ENCODE measurements around the gene MTMR1. TPM values are rescaled to one million over a fixed set of nuclear protein-coding genes. Genes with fewer than 3 reads are reported as not detected.

Gene MTMR1
- total RNA-seq, 2 donors from 2014 or later, result 16.5 to 18.5 TPM

DNA sequence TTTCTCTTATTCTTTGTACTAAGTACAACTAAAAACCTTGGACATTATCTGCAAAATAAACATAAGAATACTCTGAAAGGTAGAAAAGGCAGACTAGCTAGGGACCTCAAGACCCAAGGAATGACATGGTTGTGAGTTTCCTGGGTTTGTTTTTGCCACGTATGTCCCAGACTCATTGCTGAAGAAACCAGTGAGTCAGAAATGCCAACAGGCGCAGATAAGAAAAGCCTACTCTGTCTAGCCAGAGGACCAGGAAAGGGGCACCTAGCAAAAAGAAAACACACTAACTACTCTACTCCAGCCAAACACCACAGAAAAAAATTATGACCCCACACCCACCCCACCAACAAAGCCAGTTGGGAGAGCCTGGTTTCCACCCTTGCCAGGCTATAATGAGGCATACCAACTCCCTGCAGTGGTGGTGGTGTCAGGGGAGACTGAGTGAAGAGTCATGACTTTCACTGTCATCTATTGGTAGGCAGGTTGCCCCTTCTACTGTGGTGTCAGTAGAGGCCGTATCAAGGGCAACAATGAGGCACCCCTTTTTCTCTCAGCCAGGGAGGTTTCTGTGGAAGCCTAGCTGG is 10.9 kb downstream of the MTMR1 start:
- Histone ChIP-seq H3K27me3 (ENCODE audit: control insufficient read depth, insufficient read depth, low read length, poor library complexity, severe bottlenecking) (no peaks in the 10 kb centered on the region), H3K9me3 (ENCODE audit: control insufficient read depth, low read length) (no peaks in the 10 kb centered on the region), H3K36me3 (ENCODE audit: control insufficient read depth, insufficient read depth, low read length) (peaks cover 14% of the 10 kb centered on the region), H3K9ac (ENCODE audit: extremely low read depth, low read length, poor library complexity, severe bottlenecking) (no peak overlapping the region), H3K27ac (ENCODE audit: low read depth, low read length) (no peak overlapping the region), H3K4me3 (ENCODE audit: low read length) (no peak overlapping the region), H3K4me1 (ENCODE audit: control insufficient read depth, insufficient read depth, low read length) (no peaks in the 10 kb centered on the region)
- no peak overlapping the region for H3K27ac Mint-ChIP-seq
- H3K36me3 Mint-ChIP-seq (ENCODE audit: low read depth), result peaks cover 13% of the 10 kb centered on the region
- TF ChIP-seq, protein P1, sequence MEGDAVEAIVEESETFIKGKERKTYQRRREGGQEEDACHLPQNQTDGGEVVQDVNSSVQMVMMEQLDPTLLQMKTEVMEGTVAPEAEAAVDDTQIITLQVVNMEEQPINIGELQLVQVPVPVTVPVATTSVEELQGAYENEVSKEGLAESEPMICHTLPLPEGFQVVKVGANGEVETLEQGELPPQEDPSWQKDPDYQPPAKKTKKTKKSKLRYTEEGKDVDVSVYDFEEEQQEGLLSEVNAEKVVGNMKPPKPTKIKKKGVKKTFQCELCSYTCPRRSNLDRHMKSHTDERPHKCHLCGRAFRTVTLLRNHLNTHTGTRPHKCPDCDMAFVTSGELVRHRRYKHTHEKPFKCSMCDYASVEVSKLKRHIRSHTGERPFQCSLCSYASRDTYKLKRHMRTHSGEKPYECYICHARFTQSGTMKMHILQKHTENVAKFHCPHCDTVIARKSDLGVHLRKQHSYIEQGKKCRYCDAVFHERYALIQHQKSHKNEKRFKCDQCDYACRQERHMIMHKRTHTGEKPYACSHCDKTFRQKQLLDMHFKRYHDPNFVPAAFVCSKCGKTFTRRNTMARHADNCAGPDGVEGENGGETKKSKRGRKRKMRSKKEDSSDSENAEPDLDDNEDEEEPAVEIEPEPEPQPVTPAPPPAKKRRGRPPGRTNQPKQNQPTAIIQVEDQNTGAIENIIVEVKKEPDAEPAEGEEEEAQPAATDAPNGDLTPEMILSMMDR (conservative IDR thresholded peaks at IDR 0.05), result no peak
- H3K27me3 Mint-ChIP-seq (ENCODE audit: insufficient read depth), result no peaks in the 10 kb centered on the region
- 89% methylated on average over 3 of the region's 3 CpGs; no CpG with 5 or more reads in 1 of the 2 experiments for WGBS, 2 experiments (ENCODE audit: insufficient coverage in 1 of 2, insufficient read length in 1 of 2)
- H3K9me3 Mint-ChIP-seq, result peaks cover 31% of the 10 kb centered on the region
- no peak overlapping the region for H3K4me3 Mint-ChIP-seq
- DNase-seq, result no peak
- H3K4me1 Mint-ChIP-seq, result no peaks in the 10 kb centered on the region

DNA sequence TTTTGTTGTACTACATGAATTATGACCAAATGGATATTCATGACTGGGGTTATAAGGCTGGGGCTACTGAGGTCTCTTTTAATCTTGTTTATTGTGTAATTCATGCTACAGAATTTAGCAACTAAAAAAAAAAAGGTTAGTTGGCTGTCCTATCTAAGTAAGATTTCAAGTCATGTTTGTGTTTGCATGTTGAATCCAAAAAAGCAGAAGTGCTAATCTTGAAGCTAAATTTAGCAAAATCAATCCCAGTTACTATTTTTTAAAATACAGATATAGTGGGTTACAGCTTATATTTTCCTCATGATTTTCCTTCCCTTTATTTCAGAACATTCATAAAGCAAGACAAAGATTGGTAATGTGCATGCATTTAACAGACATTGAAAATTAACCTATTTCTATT is 19.4 kb downstream of the MTMR1 start:
- DNase-seq, result no peak

GRCh38 chrX:150715184-150715583 is 22.0 kb downstream of the MTMR1 start:
- H3K27me3 ChIP-seq (ENCODE audit: control insufficient read depth, insufficient read depth, low read length, poor library complexity, severe bottlenecking), result no peaks in the 10 kb centered on the region
- Mint-ChIP-seq H3K27ac (no peak overlapping the region), H3K4me1 (no peaks in the 10 kb centered on the region), H3K9me3 (peaks cover 10% of the 10 kb centered on the region), H3K27me3 (ENCODE audit: insufficient read depth) (no peaks in the 10 kb centered on the region), H3K36me3 (ENCODE audit: low read depth) (no peaks in the 10 kb centered on the region), H3K4me3 (no peak overlapping the region)
- TF ChIP-seq, protein P1 (conservative IDR thresholded peaks at IDR 0.05), result no peak
- no peaks in the 10 kb centered on the region for H3K36me3 ChIP-seq (ENCODE audit: control insufficient read depth, insufficient read depth, low read length)
- no peaks in the 10 kb centered on the region for H3K9me3 ChIP-seq (ENCODE audit: control insufficient read depth, low read length)
- no peak for DNase-seq
- H3K27ac ChIP-seq (ENCODE audit: low read depth, low read length), result no peak overlapping the region
- WGBS, 2 experiments (ENCODE audit: insufficient coverage in 1 of 2, insufficient read length in 1 of 2), result 86 to 100% methylated on average over 1 to 3 of the region's 3 CpGs
- no peak overlapping the region for H3K4me3 ChIP-seq (ENCODE audit: low read length)
- H3K4me1 ChIP-seq (ENCODE audit: control insufficient read depth, insufficient read depth, low read length), result no peaks in the 10 kb centered on the region
- H3K9ac ChIP-seq (ENCODE audit: extremely low read depth, low read length, poor library complexity, severe bottlenecking), result no peak overlapping the region

More for the DNA sequence above, 19.4 kb downstream of the MTMR1 start:
- Histone ChIP-seq H3K36me3 (ENCODE audit: control insufficient read depth, insufficient read depth, low read length) (peaks cover 8% of the 10 kb centered on the region), H3K27me3 (ENCODE audit: control insufficient read depth, insufficient read depth, low read length, poor library complexity, severe bottlenecking) (no peaks in the 10 kb centered on the region), H3K27ac (ENCODE audit: low read depth, low read length) (no peak overlapping the region), H3K4me3 (ENCODE audit: low read length) (no peak overlapping the region), H3K9me3 (ENCODE audit: control insufficient read depth, low read length) (no peaks in the 10 kb centered on the region), H3K4me1 (ENCODE audit: control insufficient read depth, insufficient read depth, low read length) (no peaks in the 10 kb centered on the region), H3K9ac (ENCODE audit: extremely low read depth, low read length, poor library complexity, severe bottlenecking) (no peak overlapping the region)
- Mint-ChIP-seq H3K4me1 (no peaks in the 10 kb centered on the region), H3K4me3 (no peak overlapping the region), H3K9me3 (peaks cover 28% of the 10 kb centered on the region), H3K27ac (no peak overlapping the region), H3K36me3 (ENCODE audit: low read depth) (peaks cover 7% of the 10 kb centered on the region), H3K27me3 (ENCODE audit: insufficient read depth) (no peaks in the 10 kb centered on the region)
- TF ChIP-seq, protein P1 (conservative IDR thresholded peaks at IDR 0.05), result no peak

All from endodermal cell (in vitro differentiated cells).